Vagina (tissue), 2 donors: ENCODE measurements around the gene DENND5A.

ENCODE experiments used
- POLR2A ChIP-seq, 2 donors: fragments of 450-650 bp; IDR thresholded peaks; one replicate each; pipeline ENCODE4 v1.6.1; 2017; ENCODE audit warnings: antibody characterized with exemption in 2 of 2, mild to moderate bottlenecking in 2 of 2, moderate library complexity in 2 of 2
- TF ChIP-seq, protein P1 (sequence below), 3 experiments: fragments of 450-650 bp in 2 of 3; fragments of 200-600 bp in 1 of 3; sonication (generic) in 1 of 3; IDR thresholded peaks; one replicate each; pipeline ENCODE4 v1.5.1; 2017 to 2019; ENCODE audit warnings: antibody characterized with exemption in 3 of 3, mild to moderate bottlenecking in 2 of 3, moderate library complexity in 2 of 3

- no peak for TF ChIP-seq POLR2A (IDR thresholded peaks at IDR 0.05)
- TF ChIP-seq, protein P1, sequence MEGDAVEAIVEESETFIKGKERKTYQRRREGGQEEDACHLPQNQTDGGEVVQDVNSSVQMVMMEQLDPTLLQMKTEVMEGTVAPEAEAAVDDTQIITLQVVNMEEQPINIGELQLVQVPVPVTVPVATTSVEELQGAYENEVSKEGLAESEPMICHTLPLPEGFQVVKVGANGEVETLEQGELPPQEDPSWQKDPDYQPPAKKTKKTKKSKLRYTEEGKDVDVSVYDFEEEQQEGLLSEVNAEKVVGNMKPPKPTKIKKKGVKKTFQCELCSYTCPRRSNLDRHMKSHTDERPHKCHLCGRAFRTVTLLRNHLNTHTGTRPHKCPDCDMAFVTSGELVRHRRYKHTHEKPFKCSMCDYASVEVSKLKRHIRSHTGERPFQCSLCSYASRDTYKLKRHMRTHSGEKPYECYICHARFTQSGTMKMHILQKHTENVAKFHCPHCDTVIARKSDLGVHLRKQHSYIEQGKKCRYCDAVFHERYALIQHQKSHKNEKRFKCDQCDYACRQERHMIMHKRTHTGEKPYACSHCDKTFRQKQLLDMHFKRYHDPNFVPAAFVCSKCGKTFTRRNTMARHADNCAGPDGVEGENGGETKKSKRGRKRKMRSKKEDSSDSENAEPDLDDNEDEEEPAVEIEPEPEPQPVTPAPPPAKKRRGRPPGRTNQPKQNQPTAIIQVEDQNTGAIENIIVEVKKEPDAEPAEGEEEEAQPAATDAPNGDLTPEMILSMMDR (IDR thresholded peaks at IDR 0.05) = no peak
Observed at GRCh38 chr11:9130297-9130696, 134.9 kb downstream of the DENND5A start.
